H1 (cell line): ENCODE data around the gene LCN12.

Experiments used
- CEBPB ChIP-seq: IDR thresholded peaks from 2 replicates; pipeline ENCODE4 v1.6.1; 2012; ENCODE audit warnings: low read depth, low read length
- CHD2 ChIP-seq: IDR thresholded peaks from 2 replicates; pipeline ENCODE4 v1.6.1; 2012; ENCODE audit warnings: low read length, improper control_type of control experiment
- CTCF ChIP-seq, 3 experiments: IDR thresholded peaks; 1 replicate in 2 of 3; 2 replicates in 1 of 3; pipeline versions ENCODE4 v1.5.1 to v1.6.1; 2011; ENCODE audit warnings: low read length in 3 of 3, mild to moderate bottlenecking in 3 of 3, inconsistent platforms in 2 of 3, low read depth in 1 of 3, moderate library complexity in 1 of 3; ENCODE audit not compliant: insufficient read depth in 1 of 3; ENCODE audit errors: control extremely low read depth in 1 of 3
- EP300 ChIP-seq, 2 experiments: IDR thresholded peaks; 1 replicate in 1 of 2; 2 replicates in 1 of 2; pipeline ENCODE4 v1.6.1; 2011 to 2012; ENCODE audit warnings: low read depth in 2 of 2, low read length in 2 of 2, mild to moderate bottlenecking in 2 of 2, borderline replicate concordance in 1 of 2, inconsistent platforms in 1 of 2, moderate library complexity in 1 of 2
- EZH2 ChIP-seq: fragments of 200-600 bp; sonication (generic); IDR thresholded peaks from 2 replicates; pipeline ENCODE4 v1.7.1; 2012; ENCODE audit warnings: low read depth, mild to moderate bottlenecking, moderate library complexity, low read length, inconsistent platforms; ENCODE audit not compliant: severe bottlenecking
- GABPA ChIP-seq: IDR thresholded peaks from 2 replicates; pipeline ENCODE4 v1.6.1; 2011; ENCODE audit warnings: mild to moderate bottlenecking, low read length, moderate library complexity, borderline replicate concordance; ENCODE audit not compliant: insufficient read depth
- POLR2A ChIP-seq, 2 experiments: IDR thresholded peaks; 1 replicate in 1 of 2; 2 replicates in 1 of 2; pipeline ENCODE4 v1.6.1; 2011; ENCODE audit warnings: low read depth in 2 of 2, low read length in 2 of 2, mild to moderate bottlenecking in 2 of 2; ENCODE audit errors: control extremely low read depth in 1 of 2
- POLR2AphosphoS5 ChIP-seq: IDR thresholded peaks from 2 replicates; pipeline ENCODE4 v1.6.1; 2011; ENCODE audit warnings: low read depth, low read length
- RBBP5 ChIP-seq: IDR thresholded peaks from 2 replicates; pipeline ENCODE4 v1.7.1; 2012; ENCODE audit warnings: low read depth, mild to moderate bottlenecking, inconsistent platforms, low read length, moderate library complexity, borderline replicate concordance

GRCh38 chr9:136936645-136937170 lies 15.4 kb upstream of the LCN12 start:
- TF ChIP-seq EP300 (IDR thresholded peaks at IDR 0.05; ENCODE audit: borderline replicate concordance in 1 of 2, low read depth in 2 of 2, low read length in 2 of 2) (no peak), CTCF (IDR thresholded peaks at IDR 0.05; ENCODE audit: control extremely low read depth in 1 of 3, insufficient read depth in 1 of 3, low read depth in 1 of 3, low read length in 3 of 3) (no peak), GABPA (no peak), POLR2A (IDR thresholded peaks at IDR 0.05; ENCODE audit: control extremely low read depth in 1 of 2, low read depth in 2 of 2, low read length in 2 of 2) (no peak), CHD2 (no peak), EZH2 (no peak), RBBP5 (no peak), POLR2AphosphoS5 (no peak), CEBPB (no peak)
